Measurements from ENCODE around the gene TMEM129.

The TMEM129 gene

DNA sequence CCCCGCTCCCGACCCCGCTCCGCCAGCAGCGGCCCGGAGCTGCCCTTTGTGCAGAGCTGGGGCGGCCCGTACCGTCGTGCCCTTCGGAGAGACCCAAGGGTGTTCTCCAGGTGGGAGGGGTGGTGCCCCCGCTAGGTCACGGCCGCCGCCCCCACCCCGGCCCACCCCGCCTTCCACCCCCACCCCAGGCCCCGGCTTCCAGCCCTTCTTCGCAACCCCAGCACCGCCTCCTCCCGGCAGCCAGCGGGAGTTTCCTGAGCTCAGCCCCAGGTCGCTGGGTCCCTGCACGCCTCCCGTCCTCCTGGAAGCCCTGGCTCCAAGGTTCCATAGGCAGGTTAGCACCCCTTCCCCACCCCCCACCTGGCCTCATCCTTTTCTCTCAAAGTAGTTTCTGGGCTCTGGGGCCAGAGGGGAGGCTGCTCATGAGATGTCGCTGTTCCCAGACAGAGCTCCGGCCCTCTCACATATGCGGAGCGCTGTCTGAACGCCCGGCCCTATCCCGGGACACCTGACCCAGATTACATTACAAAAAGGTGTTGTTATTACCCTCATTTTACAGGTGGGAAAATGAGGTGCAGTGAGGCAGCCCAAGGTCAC is 46.7 kb upstream of the TMEM129 start:
- H3K27me3 ChIP-seq (replicated peaks; ENCODE audit: control insufficient read depth, insufficient read depth, low read length), result no peaks in the 10 kb centered on the region; the same call in 1 of the 2 replicates
- H3K36me3 ChIP-seq (ENCODE audit: control insufficient read depth, insufficient read depth, low read length), result no peaks in the 10 kb centered on the region
- no peak for DNase-seq (ENCODE audit: extremely low read depth, insufficient read length)
- TF ChIP-seq, protein P1, sequence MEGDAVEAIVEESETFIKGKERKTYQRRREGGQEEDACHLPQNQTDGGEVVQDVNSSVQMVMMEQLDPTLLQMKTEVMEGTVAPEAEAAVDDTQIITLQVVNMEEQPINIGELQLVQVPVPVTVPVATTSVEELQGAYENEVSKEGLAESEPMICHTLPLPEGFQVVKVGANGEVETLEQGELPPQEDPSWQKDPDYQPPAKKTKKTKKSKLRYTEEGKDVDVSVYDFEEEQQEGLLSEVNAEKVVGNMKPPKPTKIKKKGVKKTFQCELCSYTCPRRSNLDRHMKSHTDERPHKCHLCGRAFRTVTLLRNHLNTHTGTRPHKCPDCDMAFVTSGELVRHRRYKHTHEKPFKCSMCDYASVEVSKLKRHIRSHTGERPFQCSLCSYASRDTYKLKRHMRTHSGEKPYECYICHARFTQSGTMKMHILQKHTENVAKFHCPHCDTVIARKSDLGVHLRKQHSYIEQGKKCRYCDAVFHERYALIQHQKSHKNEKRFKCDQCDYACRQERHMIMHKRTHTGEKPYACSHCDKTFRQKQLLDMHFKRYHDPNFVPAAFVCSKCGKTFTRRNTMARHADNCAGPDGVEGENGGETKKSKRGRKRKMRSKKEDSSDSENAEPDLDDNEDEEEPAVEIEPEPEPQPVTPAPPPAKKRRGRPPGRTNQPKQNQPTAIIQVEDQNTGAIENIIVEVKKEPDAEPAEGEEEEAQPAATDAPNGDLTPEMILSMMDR (IDR thresholded peaks at IDR 0.05; ENCODE audit: insufficient read depth, low read length, poor library complexity, severe bottlenecking), result peak; percentile 49
- H3K4me3 ChIP-seq (replicated peaks; ENCODE audit: low read depth, low read length), result no peak overlapping the region; the same call in 1 of the 2 replicates

DNA sequence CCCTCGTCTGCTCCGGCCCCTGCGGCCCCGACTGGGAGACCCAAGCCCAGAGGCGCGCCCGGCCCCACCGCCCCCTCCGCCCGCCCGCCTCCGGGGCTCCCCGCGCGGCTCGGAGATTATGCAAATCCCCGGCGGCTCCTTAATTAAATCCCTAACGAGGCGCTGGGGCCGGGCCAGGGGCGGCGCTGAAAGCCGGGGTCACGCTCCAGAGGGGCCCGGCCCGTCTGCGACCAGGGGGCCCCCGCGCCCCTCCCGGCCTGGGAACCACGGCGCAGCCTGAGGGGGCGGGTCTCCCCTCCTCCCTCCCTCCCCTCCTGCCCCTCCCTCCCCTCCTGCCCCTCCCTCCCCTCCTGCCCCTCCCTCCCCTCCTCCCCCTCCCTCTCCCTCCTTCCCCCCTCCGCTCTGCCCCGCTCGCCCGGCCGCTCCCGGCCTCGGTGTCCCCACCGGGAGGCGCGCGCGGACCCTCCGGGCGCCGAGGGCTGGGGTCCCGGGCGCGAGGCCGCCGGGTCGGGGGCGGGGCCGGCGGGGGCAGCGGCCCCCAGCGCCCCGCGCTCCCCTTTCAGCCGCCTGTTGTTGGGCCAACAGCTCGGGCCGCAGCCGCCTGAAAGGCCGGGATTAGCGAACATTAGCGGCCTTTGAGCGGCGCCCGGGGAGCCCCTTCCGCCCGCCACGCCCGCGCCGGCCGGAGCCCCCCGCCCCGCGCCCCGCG is 46.1 kb upstream of the TMEM129 start:
- Histone ChIP-seq H3K27me3 (replicated peaks; ENCODE audit: control insufficient read depth, insufficient read depth, low read length) (no peaks in the 10 kb centered on the region; the same call in 1 of the 2 replicates), H3K36me3 (ENCODE audit: control insufficient read depth, insufficient read depth, low read length) (no peaks in the 10 kb centered on the region), H3K4me3 (replicated peaks; ENCODE audit: low read depth, low read length) (peak overlapping the region; percentile 31; the same call in 1 of the 2 replicates)
- TF ChIP-seq, protein P1 (IDR thresholded peaks at IDR 0.05; ENCODE audit: insufficient read depth, low read length, poor library complexity, severe bottlenecking), result no peak
- DNase-seq (ENCODE audit: extremely low read depth, insufficient read length), result no peak

DNA sequence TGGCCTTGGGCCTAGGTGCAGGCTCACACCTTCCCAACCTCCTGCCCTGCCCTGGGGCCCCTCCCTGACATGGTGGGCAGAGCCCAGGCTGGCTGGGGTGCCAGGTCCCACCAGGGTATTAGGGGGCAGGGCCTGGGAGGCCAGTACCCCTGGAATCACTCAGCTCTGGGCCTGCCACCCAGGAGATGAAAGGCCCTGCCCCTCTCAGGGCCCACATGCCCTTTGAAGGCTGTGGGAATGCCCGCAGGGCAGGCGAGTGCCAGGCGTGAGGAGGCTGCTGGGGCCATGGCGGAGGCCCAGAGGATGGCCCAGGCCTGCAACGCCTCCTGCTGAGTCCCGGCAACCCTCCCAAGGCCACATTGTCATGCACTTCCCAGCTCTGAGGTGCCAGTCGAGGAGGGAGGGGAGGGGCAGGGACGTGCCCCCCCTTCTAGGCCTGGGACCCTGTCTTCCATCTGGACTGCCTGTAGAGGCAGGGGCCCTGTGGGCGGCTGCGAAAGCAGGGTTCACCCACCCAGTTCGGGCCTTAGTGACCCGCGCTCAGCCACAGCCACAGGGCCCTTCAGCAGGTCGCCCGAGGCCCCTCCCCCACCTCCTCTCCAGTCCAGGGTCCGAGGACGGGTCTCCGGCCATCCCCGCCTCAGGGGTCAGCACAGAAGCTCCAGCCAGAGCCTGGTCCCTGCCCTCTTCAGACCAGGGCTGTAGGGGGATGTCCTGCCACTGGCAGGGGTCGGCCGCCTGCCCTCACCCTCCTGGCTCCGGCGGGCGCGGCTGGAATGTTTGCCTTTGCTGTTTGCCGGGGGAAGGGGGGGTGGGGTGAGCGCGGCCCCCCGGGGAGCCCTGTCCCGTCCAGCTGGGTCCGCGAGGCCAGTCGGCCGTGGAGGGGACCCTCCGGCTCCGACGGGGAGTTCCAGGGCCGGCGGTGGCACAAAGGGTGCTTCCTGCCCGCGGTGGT is 45.3 kb upstream of the TMEM129 start:
- Histone ChIP-seq H3K4me3 (replicated peaks; ENCODE audit: low read depth, low read length) (no peak overlapping the region), H3K27me3 (replicated peaks; ENCODE audit: control insufficient read depth, insufficient read depth, low read length) (no peaks in the 10 kb centered on the region; the same call in 1 of the 2 replicates), H3K36me3 (ENCODE audit: control insufficient read depth, insufficient read depth, low read length) (no peaks in the 10 kb centered on the region)
- no peak for DNase-seq (ENCODE audit: extremely low read depth, insufficient read length)
- TF ChIP-seq, protein P1 (IDR thresholded peaks at IDR 0.05; ENCODE audit: insufficient read depth, low read length, poor library complexity, severe bottlenecking), result no peak

DNA sequence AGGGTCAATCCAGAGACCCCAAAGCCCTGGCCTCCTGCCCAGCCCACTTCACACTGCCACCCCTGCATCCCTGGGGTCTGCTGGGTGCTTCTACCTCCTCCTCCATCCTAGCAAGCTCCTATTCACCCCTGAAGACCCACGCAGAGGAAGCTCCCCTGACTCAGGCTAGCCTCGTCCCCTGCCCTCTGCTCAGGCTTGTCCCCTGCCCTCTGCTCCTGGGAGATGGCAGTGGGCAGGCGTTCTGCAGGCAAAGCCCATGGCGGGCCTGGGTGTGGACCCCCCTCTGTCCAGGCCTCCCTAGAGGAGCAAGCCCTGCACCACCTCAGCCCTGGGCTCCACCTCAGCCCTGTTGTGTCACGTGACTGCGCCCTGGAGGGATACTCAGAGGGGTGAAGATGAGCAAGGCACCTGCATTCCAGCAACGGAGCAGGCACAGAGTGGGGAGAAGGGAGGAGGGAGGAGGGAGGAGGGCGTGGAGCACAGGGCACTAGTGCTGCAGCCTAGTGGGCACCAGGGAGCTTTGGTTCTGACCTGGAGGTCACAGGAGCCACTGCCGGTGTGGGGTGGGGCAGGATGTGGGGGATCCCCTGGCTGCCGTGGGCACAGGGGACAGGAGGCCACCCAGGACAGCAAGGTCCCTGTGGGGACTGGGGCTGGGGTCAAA is 44.4 kb upstream of the TMEM129 start:
- TF ChIP-seq, protein P1 (IDR thresholded peaks at IDR 0.05; ENCODE audit: insufficient read depth, low read length, poor library complexity, severe bottlenecking), result no peak

DNA sequence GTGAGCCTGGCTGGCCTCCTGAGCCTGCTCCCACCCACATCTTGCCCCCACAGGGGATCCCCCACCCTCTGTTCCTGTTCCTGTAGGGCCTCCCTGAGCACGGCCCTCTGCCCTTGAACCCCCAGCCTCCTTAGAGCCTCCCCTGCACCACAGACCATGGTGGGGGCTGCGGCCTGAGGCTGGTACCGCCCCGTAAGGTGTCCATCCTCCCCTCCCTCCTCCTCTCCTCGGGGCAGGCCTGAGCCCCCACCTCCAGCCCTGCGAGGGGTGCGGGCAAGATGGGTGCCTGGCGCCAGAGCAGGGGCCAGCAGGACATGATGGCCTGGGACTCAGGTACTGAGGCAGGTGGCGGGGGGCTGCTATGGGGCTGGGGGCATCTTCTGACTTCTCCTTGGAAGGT is 43.5 kb upstream of the TMEM129 start:
- H3K4me3 ChIP-seq (replicated peaks; ENCODE audit: low read depth, low read length), result no peak overlapping the region
- DNase-seq (ENCODE audit: extremely low read depth, insufficient read length), result no peak
- no peaks in the 10 kb centered on the region; the same call in 1 of the 2 replicates for H3K27me3 ChIP-seq (replicated peaks; ENCODE audit: control insufficient read depth, insufficient read depth, low read length)
- TF ChIP-seq, protein P1 (IDR thresholded peaks at IDR 0.05; ENCODE audit: insufficient read depth, low read length, poor library complexity, severe bottlenecking), result no peak
- H3K36me3 ChIP-seq (ENCODE audit: control insufficient read depth, insufficient read depth, low read length), result no peaks in the 10 kb centered on the region

More for the DNA sequence above, 44.4 kb upstream of the TMEM129 start:
- no peaks in the 10 kb centered on the region; the same call in 1 of the 2 replicates for H3K27me3 ChIP-seq (replicated peaks; ENCODE audit: control insufficient read depth, insufficient read depth, low read length)
- H3K36me3 ChIP-seq (ENCODE audit: control insufficient read depth, insufficient read depth, low read length), result no peaks in the 10 kb centered on the region
- H3K4me3 ChIP-seq (replicated peaks; ENCODE audit: low read depth, low read length), result no peak overlapping the region
- no peak for DNase-seq (ENCODE audit: extremely low read depth, insufficient read length)

Measured in GM06990 (cell line).